HG03135 (cell line): ENCODE data around the gene STAG2.
A peak's percentile ranks its signal among the peaks of the same experiment; 100 is the strongest.
"Not testable (repeated sequence)": the region's sequence is repeated elsewhere in the genome, so short reads cannot be mapped to it uniquely, and the experiment has no call there.

Experiments
- ATAC-seq: cut with Tn5 transposase; IDR thresholded peaks from one replicate; pipeline ENCODE4 v1.9.1; 2021; ENCODE audit warnings: mild to moderate bottlenecking, moderate library complexity; ENCODE audit not compliant: unreplicated experiment

Gene STAG2

DNA sequence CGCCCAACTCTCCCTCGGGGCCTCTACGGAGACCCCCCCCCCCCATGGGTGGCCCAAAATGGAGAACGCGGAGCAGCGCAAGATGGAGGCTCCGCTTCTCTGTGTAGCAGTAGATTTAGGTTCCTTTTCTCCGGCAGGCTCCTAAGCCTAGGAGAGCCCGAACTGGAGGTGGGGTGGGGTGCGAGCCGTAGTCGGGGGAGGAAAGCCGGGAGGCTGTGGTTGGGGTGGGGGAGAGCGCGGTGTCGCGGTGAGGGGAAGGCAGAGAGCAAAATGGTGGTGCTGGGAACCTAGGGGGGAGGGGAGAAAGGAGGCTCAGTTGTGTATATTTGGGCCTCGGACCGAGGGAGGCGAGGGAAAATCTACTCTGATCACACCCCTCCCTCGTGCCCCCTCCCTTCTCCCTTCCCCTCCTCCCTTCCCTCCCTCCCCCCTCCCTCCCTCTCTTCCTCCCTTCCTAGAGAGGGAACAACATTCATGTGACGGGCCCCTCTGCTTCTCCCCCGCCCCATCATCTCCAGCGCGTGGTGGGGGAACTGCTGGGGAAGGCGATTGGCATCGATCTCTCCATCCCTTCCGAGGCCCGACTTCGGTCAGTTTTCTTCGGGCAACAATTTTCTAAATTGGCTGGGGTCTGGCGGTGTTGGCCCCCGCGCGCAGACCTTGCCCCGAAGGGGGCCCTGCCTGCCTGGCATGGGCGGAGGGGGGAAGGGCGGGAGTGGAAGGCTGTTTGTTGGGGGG, at the start of gene STAG2:
TSS of gene STAG2 (plus strand) at position 439 of the 738 bp plus-strand sequence. CDS start 60,922 bp downstream, outside the sequence.
- ATAC-seq = no peak

DNA sequence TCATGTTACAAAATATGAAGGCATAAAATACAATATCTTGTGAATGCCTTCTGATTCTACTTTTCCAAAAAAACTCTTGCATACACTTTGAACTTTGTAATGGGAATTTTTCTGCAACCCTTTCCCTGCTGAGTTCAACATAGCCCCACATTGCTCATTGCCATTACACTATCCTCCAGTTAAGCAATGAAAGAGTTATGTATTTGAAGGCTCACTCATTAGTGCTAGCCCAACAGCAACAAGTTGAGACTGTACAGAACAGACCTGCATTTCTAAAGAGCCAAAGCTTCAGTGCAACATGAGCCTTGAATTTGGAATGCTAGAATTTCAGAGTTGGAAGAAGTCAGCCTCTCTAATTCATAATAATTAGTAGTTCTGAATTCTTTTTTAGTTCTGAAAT, 44.4 kb upstream of the STAG2 start:
- no peak for ATAC-seq

DNA sequence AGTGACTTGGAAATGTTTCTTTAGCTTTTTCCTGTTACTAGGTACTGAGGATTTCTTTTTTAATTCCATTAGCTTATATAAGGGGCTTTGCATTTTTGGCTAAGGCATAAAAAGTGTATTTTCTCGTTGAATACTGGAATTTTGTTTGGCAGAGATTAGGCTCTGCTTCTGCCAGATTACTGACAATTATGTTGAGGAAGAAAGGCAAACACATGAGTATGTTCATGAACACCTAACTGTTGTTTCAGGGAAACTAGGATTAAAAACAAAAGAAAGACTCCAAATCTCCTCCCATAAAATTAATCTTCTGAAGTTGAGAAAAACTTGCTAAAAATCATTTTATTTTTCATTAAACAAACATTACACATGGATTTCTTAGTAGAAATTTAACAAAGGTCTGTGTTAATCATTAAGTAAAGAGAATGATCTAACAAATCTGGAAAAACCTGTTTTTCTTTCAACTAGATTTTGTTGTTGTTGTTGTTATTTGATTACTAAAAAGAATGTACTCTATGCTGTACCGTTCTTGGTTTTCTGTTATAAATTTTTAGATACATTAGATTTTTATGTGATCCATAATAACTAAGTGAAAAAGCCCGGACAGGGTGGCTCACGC, 43.3 kb upstream of the STAG2 start:
- ATAC-seq = no peak

DNA sequence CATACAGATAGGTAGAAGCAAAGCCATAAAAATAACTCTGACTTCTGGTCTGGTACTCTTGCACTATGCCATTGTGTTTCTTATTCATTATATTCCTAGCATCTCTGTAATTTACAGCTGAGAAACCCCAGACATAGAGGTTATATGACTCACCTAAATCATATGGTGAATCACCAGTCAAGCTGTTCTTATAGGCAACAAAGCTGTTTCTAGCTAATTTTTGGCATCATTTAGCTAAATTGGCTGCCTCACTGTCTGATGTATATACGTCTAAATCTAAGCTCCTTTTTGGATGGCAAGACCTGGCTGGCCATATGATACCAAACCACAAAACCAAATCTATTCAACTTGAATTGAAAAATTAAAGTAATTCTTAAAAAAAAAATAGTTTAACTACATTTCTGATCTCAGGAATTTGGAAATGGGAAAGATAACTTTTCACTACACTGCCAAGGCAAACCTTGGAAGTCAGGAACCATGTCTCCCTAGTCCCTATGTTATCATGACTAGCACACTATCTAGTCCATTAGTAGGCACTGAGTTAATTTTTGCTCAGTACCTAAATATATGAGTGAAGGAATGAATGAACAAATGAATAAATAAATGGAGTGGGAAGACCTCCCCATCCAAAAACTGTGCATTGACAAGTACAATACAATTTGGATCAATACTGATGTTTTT, 41.3 kb upstream of the STAG2 start:
- no peak for ATAC-seq

DNA sequence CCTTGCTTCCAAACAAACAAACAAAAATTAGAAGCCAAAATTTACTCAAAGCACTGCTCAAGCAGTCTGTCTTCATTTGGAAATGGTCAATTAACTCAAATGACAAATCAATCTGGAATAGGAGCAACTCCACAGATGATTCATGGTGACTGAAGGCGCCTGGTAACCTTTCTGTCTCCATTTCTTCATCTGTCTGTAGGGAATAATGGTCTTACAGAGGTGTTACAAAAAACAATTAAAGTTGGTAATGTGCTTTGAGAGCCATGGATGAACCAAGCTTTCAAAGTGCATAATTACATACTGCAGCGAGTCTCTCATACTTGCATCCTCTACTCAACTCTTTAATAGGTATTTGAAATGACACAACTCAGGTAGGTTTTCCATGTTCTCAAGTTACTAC, 38.3 kb upstream of the STAG2 start:
- ATAC-seq = no peak

DNA sequence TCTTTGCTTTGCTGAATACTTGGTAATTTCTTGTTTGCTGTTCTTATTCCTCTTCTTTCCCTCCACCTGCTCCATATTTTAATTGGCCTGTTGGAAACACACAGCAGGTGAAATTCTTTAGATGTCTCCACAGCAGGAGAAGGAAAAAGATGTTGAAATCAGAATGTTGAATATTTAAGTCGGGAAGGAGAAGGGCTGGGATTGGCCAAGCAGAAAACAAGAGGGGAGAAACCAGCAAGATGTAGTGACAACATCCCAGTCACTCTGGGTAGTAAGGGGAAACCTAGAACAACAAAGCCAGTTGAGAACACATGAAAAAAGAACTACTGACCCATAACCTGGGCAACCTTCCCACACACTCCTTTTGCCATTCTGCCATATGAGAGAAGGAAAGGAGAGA, 37.3 kb upstream of the STAG2 start:
- no peak for ATAC-seq

DNA sequence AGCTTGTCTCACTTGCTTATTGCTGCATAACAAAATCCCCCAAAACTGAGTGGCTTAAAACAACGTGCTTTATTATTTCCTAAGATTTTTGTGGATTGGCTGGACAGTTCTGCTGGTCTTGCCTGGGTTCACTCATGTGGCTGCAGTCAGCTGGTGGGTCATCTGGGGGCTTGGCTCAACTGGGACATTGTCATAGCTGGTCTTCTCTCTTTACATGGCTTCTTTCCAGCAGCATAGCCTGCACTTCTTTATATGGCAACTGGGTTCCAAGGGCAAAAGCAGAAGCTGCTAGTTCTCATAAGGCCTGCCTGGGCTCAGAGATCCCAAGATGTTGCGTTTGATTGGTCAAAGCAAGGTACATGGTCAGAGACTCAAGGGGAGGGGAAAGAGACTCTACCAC, 33.7 kb upstream of the STAG2 start:
- ATAC-seq = no peak

DNA sequence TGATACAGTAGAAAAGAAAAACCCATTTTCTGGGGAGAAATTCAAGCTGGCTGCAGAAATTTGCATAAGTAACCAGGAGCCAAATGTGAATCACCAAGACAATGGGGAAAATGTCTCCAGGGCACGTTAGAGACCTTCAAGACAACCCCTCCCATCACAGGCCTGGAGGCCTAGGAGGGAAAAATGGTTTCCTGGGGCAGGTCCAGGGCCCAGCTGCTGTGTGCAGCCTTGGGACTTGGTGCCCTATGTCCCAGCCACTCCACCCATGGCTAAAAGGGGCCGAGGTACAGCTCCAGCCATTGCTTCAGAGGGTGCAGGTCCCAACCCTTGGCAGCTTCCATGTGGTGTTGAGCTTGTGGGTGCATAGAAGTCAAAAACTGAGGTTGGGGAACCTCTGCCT, 29.5 kb upstream of the STAG2 start:
- not testable (repeated sequence) for ATAC-seq

DNA sequence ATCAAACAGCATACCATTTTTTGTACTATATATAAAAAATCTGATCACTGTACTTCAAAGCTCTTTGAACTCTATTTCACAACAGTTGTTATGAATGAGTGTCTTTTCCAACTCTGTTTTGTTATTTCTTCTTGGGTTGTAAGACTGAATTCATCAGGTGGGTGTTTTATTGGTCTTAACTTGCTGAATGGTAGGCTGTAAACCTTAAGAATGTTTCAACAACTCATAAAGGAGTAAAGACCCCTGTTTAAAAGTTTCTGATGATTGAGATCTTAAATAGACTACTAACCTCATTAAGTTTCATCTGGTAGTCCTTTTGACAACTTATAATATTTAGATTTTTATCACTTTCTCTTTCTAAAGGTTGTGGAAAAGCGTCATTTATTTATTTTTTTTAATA, 18.4 kb upstream of the STAG2 start:
- no peak for ATAC-seq

DNA sequence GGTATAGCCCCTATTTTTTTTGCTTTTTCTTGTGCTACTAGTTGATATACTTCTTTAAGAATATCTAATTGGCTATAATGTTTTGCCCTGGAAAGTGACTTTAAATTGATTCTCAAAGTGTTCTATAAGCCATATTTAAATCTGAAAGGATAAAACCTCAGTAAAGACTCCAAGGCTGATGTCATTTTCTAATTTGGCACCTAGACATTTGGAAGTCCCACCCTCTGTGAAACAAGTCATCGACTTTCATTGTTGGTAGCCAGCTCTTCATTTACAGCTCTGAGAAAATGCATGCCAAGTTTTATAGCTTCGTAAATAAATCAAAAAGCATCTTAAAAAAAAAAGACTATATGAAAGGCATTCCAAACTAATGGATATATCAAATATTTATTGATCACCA, 18.0 kb upstream of the STAG2 start:
- no peak for ATAC-seq

DNA sequence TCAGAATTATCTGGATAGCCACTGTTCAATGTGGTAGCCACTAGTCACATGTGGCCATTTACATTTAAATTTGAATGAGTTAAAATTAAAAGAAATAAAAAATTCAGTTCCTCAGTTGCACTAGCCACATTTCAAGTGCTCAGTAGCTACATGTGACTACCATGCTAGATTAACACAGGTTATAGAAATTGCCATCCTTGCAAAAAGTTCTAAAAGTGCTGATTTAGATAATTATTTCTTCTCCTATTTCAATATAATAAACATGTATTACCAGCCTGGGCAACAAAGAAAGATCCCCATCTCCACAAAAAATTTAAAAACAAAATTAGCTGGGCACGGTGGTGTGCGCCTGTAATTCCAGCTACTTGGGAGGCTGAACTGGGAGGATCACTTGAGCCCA, 11.7 kb upstream of the STAG2 start:
- ATAC-seq = no peak

DNA sequence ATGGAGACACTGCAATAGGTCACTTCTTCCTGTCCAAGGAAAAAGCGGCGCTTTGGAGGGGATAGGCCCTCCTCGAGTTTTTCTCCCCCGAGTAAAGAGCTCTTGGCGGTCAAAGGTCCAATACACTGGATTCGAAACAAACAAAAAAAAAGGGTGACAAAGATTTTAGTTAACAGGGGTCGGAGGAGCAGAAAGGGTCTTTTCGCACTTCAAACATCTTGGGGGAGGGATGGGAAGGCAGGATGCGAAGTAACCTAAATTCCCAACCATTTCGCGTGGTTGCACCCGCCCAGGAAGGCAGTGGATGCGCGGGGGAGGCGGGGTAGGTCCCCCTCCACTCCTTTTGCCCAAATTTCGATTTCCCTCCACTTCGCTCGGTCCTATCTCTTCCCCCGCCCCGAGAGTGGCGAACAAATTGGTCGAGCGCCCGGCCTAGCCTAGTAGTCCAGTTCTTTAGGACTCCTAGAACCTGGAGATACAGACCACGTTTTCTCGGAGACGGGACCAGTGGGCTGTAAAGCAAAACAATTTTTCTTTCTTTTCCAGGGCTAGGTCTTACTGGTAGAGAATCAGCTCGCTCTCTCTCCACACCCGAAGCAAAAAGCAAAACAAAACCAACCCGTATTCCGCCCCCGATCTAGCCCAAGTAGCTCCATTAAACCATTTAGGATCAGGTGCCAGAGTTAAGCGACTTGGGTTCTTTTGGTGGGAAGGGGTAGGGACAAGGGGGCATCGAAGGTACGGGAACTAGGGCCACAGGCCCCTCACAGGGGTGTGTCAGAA, 2.0 kb upstream of the STAG2 start:
- no peak for ATAC-seq

DNA sequence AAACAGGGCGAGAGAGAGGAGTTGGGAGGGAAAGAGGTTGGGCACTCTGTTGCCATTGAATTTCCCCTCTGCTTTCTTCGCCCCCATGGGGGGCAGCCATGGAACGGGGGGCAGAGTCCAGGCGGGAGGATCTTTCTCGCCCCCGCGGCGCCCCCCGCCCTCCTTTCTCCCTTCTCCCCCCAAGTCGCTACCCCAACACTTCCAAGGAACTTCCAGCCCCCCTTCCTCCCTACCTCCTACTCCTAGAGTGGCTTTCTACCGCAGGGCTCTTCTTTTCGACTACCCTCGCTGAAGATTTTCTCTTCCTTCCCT, 594 bp upstream of the STAG2 start:
- ATAC-seq = no peak

DNA sequence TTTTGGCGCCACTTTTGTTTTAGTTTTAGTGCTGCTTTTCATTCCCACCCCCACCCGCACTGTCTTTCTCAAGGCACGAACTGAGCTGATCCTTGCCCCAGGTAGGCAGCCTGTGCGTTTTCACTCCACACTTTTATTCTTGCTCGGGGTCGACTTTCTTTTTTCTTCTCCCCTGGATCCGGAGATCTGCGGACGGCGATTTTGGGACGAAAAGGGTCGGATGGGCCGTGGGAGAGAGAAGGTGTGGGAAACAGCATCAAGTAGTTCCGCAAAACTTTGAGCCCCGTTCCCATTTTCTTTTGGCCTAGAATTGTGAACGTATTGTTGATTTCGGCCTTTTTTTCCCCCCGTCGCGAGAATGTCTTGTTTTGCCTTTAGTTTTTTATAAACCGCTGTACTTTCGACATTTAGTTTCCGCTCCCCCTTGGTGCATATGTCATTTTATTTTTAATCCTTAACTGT, 531 bp downstream of the STAG2 start:
- ATAC-seq = no peak

DNA sequence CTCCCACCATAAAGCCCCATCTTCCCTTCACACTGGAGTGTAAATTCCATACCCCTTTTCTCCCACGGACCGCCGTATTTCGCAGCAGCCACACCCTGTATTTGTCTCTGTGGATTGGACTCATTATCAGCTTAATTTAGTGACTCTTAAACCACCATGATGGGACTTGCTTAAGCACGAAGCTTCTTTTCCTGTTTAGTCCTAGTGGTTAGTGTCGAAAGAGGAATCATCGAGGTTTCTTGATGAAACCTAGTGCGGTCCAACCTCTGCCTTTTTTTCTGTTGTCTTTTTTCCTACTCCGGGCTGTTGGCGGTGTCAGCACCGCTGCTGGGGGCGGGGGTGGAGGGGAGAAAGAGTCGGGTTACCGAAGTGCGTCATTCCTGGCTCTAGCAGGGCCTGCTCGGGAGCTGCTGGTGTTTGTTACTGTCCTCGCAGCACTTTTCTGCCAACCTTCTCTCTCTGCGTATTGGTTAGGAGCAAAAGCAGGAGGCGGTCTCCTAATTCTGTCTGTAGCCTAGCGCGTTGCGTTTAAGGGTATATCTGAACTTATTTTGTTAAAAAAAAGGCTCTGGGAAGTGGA, 1.4 kb downstream of the STAG2 start:
- ATAC-seq = peak; percentile 56

DNA sequence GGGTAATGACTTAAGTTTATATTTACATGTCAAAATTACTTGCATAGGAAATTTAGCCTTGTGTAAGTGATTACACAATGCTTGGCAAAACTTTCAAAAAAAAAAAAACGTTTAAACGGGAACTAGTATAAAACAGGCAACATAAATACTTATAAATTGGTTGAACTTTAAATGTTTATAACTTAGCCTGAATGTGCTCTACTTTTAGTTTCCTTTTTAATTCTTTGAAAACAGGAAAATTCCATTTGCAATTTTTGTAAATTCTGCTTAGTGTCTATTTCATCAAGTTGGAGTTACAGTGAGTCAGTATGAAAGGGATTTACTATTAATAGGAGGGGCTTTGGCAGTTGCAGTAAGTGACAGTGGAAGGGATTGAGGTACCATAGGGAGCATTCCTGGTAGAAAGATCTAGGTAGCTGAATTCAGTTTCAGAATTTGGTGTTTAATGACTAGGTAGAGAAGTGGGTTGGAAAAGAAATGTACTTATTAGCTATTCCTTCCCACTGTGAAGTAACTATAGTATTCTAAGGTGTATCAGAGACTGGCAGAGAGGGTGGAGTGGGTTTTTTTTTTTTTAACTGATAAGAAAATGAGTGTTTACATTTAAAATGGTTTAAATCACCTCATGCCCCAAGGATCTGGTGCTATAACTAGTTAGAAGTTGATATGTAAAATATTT, 2.8 kb downstream of the STAG2 start:
- no peak for ATAC-seq

DNA sequence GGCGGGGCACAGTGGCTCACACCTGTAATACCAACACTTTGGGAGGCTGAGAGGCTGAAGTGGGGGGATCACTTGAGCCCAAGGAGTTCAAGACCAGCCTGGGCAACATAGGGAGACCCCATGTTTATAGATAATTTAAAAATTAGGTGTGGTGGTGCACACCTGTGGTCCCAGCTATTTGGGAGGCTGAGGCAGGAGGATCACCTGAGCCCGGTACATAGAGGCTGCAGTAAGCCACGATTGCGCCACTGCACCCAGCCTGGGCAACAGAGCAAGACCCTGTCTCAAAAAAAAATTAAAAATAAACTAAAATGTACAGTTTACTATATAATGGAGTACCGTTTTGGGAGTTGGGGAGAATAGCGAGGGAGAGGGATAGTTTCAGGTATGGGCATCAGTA, 4.2 kb downstream of the STAG2 start:
- ATAC-seq = no peak

DNA sequence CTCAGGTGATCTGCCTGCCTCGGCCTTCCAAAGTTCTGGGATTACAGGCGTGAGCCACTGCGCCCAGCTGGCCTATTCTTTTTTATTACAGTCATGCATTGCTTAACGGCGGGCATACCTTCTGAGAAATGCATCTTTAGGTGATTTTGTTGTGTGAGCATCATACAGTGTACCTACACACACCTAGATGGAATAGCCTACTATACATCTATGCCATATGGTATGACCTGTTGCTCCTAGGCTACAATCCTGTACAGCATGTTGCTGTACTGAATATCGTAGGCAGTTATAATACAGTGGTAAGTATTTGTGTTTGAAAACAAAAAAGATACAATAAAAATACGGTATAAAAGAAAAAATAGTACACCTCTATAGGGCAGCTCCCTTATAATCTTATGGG, 6.0 kb downstream of the STAG2 start:
- no peak for ATAC-seq

DNA sequence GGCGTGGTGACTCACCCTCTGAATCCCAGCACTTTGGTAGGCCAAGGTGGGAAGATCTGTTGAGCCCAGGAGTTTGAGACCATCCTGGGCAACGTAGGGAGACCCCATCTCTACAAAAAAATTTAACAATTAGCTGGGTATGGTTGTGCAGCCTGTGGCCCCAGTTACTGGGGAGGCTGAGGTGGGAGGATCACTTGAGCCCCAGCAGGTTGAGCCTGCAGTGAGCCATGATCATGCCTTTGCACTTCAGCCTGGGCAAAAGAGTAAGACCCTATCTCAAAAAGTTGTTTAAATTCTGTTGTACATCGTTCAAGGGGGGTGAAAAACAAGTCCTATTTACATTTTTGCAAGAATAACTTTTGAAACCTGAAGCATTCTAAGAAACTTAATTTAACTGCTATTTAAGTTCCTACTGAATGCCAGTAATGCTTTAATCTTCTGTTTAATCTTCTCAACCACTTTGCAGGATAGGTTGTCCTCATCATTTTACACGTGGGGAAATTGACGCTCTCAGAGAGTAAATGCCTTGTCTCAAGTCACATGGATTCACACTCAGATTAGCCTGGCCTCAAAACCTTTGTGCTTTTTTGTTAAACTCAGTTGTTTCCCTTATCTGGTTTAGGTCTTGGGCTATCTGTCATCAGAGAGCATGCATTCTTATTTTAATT, 7.0 kb downstream of the STAG2 start:
- ATAC-seq = no peak

DNA sequence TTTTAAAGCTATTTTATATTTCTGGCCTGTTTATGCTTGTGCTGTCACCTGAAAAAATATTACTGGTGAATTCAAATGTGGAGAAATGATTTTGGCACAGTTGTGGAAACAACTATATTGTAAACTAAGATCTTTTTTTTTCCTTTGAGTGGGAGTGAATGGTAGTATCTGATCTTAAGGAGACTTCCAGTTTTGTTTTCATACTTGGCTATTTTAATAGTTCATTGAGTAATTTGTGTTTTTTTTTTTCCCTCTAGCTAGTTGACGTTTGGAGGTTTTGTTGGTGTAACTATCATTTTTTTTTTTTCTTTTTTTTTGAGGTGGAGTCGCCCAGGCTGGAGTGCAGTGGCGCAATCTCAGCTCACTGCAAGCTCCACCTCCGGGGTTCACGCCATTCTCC, 10.5 kb downstream of the STAG2 start:
- ATAC-seq = no peak
